MM.1S (cell line): Measurements from ENCODE around the gene HLA-DRB1.

Experiments
- DNase-seq: peaks from one replicate; pipeline ENCODE4 v3.0.0-alpha.2; 2015
- H2AFZ ChIP-seq: fragments of 300-600 bp; sonication (generic); 2 replicates; pipeline ENCODE4 v1.6.0; 2016; ENCODE audit warnings: antibody characterized with exemption, low read length
- H3F3A ChIP-seq: fragments of 300-600 bp; sonication (generic); 2 replicates; pipeline ENCODE4 v1.6.1; 2016; ENCODE audit warnings: mild to moderate bottlenecking, antibody characterized with exemption, low read length, moderate library complexity, mixed read lengths; ENCODE audit not compliant: insufficient read depth
- H3K27ac ChIP-seq: fragments of 300-600 bp; sonication (generic); 2 replicates; pipeline ENCODE4 v1.5.1; 2016; ENCODE audit warnings: mild to moderate bottlenecking, low read length
- H3K27me3 ChIP-seq: fragments of 300-600 bp; sonication (generic); replicated peaks from 2 replicates; pipeline ENCODE4 v1.6.0; 2016; ENCODE audit warnings: low read length; ENCODE audit not compliant: insufficient read depth
- H3K36me3 ChIP-seq: fragments of 300-600 bp; sonication (generic); replicated peaks from 2 replicates; pipeline ENCODE4 v1.6.1; 2016; ENCODE audit warnings: mild to moderate bottlenecking, low read length, mixed read lengths; ENCODE audit not compliant: insufficient read depth
- H3K4me1 ChIP-seq: fragments of 300-600 bp; sonication (generic); 2 replicates; pipeline ENCODE4 v1.6.1; 2016; ENCODE audit warnings: low read length, mixed read lengths
- H3K4me2 ChIP-seq: fragments of 300-600 bp; sonication (generic); 2 replicates; pipeline ENCODE4 v1.6.0; 2016; ENCODE audit warnings: low read depth, low read length
- H3K4me3 ChIP-seq: fragments of 300-600 bp; sonication (generic); 2 replicates; pipeline ENCODE4 v1.5.1; 2016; ENCODE audit warnings: low read length, mixed read lengths
- H3K79me2 ChIP-seq: fragments of 300-600 bp; sonication (generic); 2 replicates; pipeline ENCODE4 v1.6.1; 2016; ENCODE audit warnings: mixed run types, low read length, mixed read lengths
- H3K9ac ChIP-seq: fragments of 300-600 bp; sonication (generic); 2 replicates; pipeline ENCODE4 v1.6.1; 2016; ENCODE audit warnings: low read length, mixed read lengths
- H3K9me2 ChIP-seq: fragments of 300-600 bp; sonication (generic); replicated peaks from 2 replicates; pipeline ENCODE4 v1.6.1; 2016; ENCODE audit warnings: mild to moderate bottlenecking, low read length, mixed read lengths; ENCODE audit not compliant: insufficient read depth
- H3K9me3 ChIP-seq: fragments of 300-600 bp; sonication (generic); replicated peaks from 2 replicates; pipeline ENCODE4 v1.6.1; 2016; ENCODE audit warnings: mild to moderate bottlenecking, low read length, mixed read lengths; ENCODE audit not compliant: insufficient read depth
- H4K20me1 ChIP-seq: fragments of 300-600 bp; sonication (generic); 2 replicates; pipeline ENCODE4 v1.6.1; 2016; ENCODE audit warnings: mild to moderate bottlenecking, low read length, moderate library complexity, mixed read lengths; ENCODE audit not compliant: insufficient read depth
- CTCF ChIP-seq: fragments of 300-600 bp; sonication (generic); IDR thresholded peaks from 2 replicates; pipeline ENCODE4 v1.5.1; 2016; ENCODE audit warnings: antibody characterized with exemption, low read length, mixed read lengths
- EZH2 ChIP-seq: fragments of 300-600 bp; sonication (generic); optimal IDR thresholded peaks from 2 replicates; pipeline ENCODE3; 2017; ENCODE audit warnings: low read depth, mild to moderate bottlenecking, antibody characterized with exemption, low read length, mixed read lengths
- EZH2phosphoT487 ChIP-seq: fragments of 300-600 bp; sonication (generic); IDR thresholded peaks from 2 replicates; pipeline ENCODE4 v1.6.1; 2018; ENCODE audit warnings: antibody characterized with exemption, low read length

The HLA-DRB1 gene

GRCh38 chr6:32623693-32624092, 34.0 kb upstream of the HLA-DRB1 start:
- Histone ChIP-seq H3K27me3 (no peaks in the 10 kb centered on the region), H3K9me3 (no peaks in the 10 kb centered on the region), H3K4me2 (peak overlapping the region; percentile 13), H3K9me2 (no peaks in the 10 kb centered on the region), H3K4me1 (peaks cover 23% of the 10 kb centered on the region), H3K36me3 (no peaks in the 10 kb centered on the region), H3K27ac (peak overlapping the region; percentile 76; the same call in 1 of the 2 replicates), H4K20me1 (no peaks in the 10 kb centered on the region), H3K9ac (no peak overlapping the region), H3K79me2 (no peaks in the 10 kb centered on the region), H3K4me3 (no peak overlapping the region), H2AFZ (no peak overlapping the region), H3F3A (peaks cover 17% of the 10 kb centered on the region)
- no peak for DNase-seq
- no peak for TF ChIP-seq EZH2phosphoT487
- TF ChIP-seq EZH2, result no peak
- TF ChIP-seq CTCF, result no peak

- H3K27ac ChIP-seq, result peak overlapping the region; percentile 76
- no peaks in the 10 kb centered on the region for H4K20me1 ChIP-seq
- H3F3A ChIP-seq, result peaks cover 17% of the 10 kb centered on the region
- H3K9me3 ChIP-seq, result no peaks in the 10 kb centered on the region
- H3K4me1 ChIP-seq, result peaks cover 23% of the 10 kb centered on the region
- H3K9me2 ChIP-seq, result no peaks in the 10 kb centered on the region
- no peak for TF ChIP-seq EZH2
- peak; percentile 23 for TF ChIP-seq CTCF
- TF ChIP-seq EZH2phosphoT487, result no peak
- H3K4me2 ChIP-seq, result peak overlapping the region; percentile 13; the same call in 1 of the 2 replicates
- no peak overlapping the region for H2AFZ ChIP-seq
- no peaks in the 10 kb centered on the region for H3K27me3 ChIP-seq
- no peak overlapping the region for H3K4me3 ChIP-seq
- no peaks in the 10 kb centered on the region for H3K36me3 ChIP-seq
- H3K9ac ChIP-seq, result peak overlapping the region; percentile 13; the same call in 1 of the 2 replicates
- no peaks in the 10 kb centered on the region for H3K79me2 ChIP-seq
- DNase-seq, result peak; percentile 86
These were observed 33.1 kb upstream of the HLA-DRB1 start for GRCh38 chr6:32622545-32623401.

- Histone ChIP-seq H3K4me1 (peaks cover 23% of the 10 kb centered on the region), H3K27me3 (no peaks in the 10 kb centered on the region), H3F3A (peaks cover 17% of the 10 kb centered on the region), H3K36me3 (no peaks in the 10 kb centered on the region), H3K9me3 (no peaks in the 10 kb centered on the region), H3K9ac (no peak overlapping the region), H3K4me2 (no peak overlapping the region), H3K27ac (no peak overlapping the region), H2AFZ (no peak overlapping the region), H4K20me1 (no peaks in the 10 kb centered on the region), H3K4me3 (no peak overlapping the region), H3K79me2 (no peaks in the 10 kb centered on the region), H3K9me2 (no peaks in the 10 kb centered on the region)
- no peak for TF ChIP-seq EZH2phosphoT487
- no peak for DNase-seq
These were observed 31.7 kb upstream of the HLA-DRB1 start for GRCh38 chr6:32621372-32621771.

- no peaks in the 10 kb centered on the region for H3K9me3 ChIP-seq
- H2AFZ ChIP-seq, result no peak overlapping the region
- no peak overlapping the region for H3K27ac ChIP-seq
- H3K9me2 ChIP-seq, result no peaks in the 10 kb centered on the region
- peaks cover 15% of the 10 kb centered on the region for H3K4me1 ChIP-seq
- H3K9ac ChIP-seq, result no peak overlapping the region
- peaks cover 6% of the 10 kb centered on the region for H3F3A ChIP-seq
- H3K4me2 ChIP-seq, result no peak overlapping the region
- H3K4me3 ChIP-seq, result no peak overlapping the region
- H3K27me3 ChIP-seq, result no peaks in the 10 kb centered on the region
- DNase-seq, result no peak
- no peaks in the 10 kb centered on the region for H4K20me1 ChIP-seq
- H3K36me3 ChIP-seq, result no peaks in the 10 kb centered on the region
- no peaks in the 10 kb centered on the region for H3K79me2 ChIP-seq
- TF ChIP-seq EZH2phosphoT487 (no peak), CTCF (no peak), EZH2 (no peak)
These were observed 28.1 kb upstream of the HLA-DRB1 start for GRCh38 chr6:32617751-32618150.
